G401 (cell line): ENCODE results near the gene ITFG1. TPM values are rescaled to one million over a fixed set of nuclear protein-coding genes. Genes with fewer than 3 reads are reported as not detected.
"Not testable (repeated sequence)": the region's sequence is repeated elsewhere in the genome, so short reads cannot be mapped to it uniquely, and the experiment has no call there.

Experiments
- DNase-seq: peaks from one replicate; pipeline ENCODE4 v3.0.0-alpha.2; 2015; ENCODE audit warnings: low spot score
- in situ Hi-C: cut with HindIII; loops from 2 replicates; pipeline ENCODE4 v1.10.0; 2016; ENCODE audit warnings: low sequenced_read_pairs, mixed read lengths
- total RNA-seq: library from RNA; depleted of rRNA; stranded (reverse); fragments of >200 nt; shearing (Covaris generic); gene quantifications from 2 replicates; pipeline ENCODE4 v1.2.3, GENCODE V29; 2014; rRNA removed

The ITFG1 gene
- total RNA-seq, 1 experiment from 2014 or later, result 37.9 TPM

- in situ Hi-C loops, result no loop called here
- no peak for DNase-seq
Measured at GRCh38 chr16:47140686-47141085, 320.2 kb downstream of the ITFG1 start.

GRCh38 chr16:47139561-47140185 lies 321.2 kb downstream of the ITFG1 start:
- DNase-seq, result no peak
- in situ Hi-C loops, result no loop called here

GRCh38 chr16:47137925-47138324 lies 322.9 kb downstream of the ITFG1 start:
- in situ Hi-C loops, DNase-seq: not testable (repeated sequence)

- in situ Hi-C loops, result no loop called here
- no peak for DNase-seq
Measured at GRCh38 chr16:47136099-47136842, 324.6 kb downstream of the ITFG1 start.

GRCh38 chr16:47134550-47134949 lies 326.3 kb downstream of the ITFG1 start:
- in situ Hi-C loops, result no loop called here
- no peak for DNase-seq

GRCh38 chr16:47132308-47132707 lies 328.6 kb downstream of the ITFG1 start:
- in situ Hi-C loops, result no loop called here
- no peak for DNase-seq

- no peak for DNase-seq
- in situ Hi-C loops, result no loop called here
Measured at GRCh38 chr16:47129755-47130435, 331.0 kb downstream of the ITFG1 start.

- no peak for DNase-seq
- in situ Hi-C loops, result no loop called here
Measured at GRCh38 chr16:47127541-47127940, 333.3 kb downstream of the ITFG1 start.

- DNase-seq, result no peak
- in situ Hi-C loops, result no loop called here
Measured at GRCh38 chr16:47125757-47126156, 335.1 kb downstream of the ITFG1 start.

GRCh38 chr16:47113130-47113529 lies 347.7 kb downstream of the ITFG1 start:
- in situ Hi-C loops, result no loop called here
- no peak for DNase-seq

GRCh38 chr16:47110939-47111338 lies 349.9 kb downstream of the ITFG1 start:
- in situ Hi-C loops, result no loop called here
- no peak for DNase-seq

GRCh38 chr16:47109361-47109760 lies 351.5 kb downstream of the ITFG1 start:
- no peak for DNase-seq

More at GRCh38 chr16:47109361-47109760, 351.5 kb downstream of the ITFG1 start:
- in situ Hi-C loops, result no loop called here

Other genes with a start within 250 kb of the ITFG1 start
- 34.3 and 48.7 TPM in 2 replicates for gene PHKB, start 268 bp upstream of the ITFG1 start, total RNA-seq